GM21381 (cell line): ENCODE results near the gene GMPPB.
"Not testable (repeated sequence)": the region's sequence is repeated elsewhere in the genome, so short reads cannot be mapped to it uniquely, and the experiment has no call there.

ENCODE experiments used
- ATAC-seq: cut with Tn5 transposase; IDR thresholded peaks from one replicate; pipeline ENCODE4 v1.9.1; 2021; ENCODE audit warnings: mild to moderate bottlenecking, moderate library complexity; ENCODE audit not compliant: unreplicated experiment

Gene GMPPB

DNA sequence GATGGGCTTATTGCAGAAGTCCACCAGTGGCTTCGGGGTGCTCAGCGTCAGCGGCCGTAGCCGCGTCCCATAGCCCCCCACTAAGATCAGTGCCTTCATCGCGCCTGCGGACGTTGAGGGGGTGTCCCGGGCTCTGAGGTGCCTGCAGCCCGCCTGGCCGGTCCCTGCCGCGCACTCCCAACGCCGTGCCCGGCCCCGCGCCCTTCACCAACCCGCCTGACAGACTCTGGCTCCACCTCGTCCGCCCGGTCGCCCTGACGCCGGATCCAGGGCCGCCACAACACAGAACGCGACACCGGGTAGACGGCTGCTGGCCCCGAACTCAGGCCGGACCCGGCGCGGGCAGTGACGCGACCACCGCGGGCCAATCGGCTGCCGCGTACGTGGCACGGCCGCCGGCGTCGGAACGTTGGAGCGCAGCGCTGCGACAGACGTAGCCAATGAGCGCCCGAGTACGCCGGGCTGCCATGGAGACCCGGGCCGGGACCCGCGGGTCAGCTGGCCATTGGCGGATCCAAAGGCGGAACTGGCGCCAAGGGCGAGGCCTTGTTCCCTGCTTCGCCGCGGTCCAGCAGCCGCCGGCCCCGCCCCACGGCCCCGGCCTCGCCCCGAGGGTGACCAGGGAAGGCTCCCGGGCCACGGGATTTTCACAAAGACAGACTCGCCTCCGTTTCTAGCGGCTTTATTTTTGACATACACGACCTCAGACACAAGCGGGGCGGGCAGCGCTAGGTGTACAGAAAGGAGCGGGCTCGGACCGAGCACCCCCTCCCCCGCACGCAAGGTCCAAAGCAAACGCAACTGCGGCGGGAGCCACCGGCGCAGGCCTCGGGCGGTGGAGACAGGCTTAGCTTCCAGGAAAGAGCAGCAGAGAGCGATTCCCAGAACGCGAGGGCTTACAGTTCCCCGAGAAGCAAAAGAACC, at the start of gene GMPPB:
Gene GMPPB, minus strand, starts transcription at position 324 of the 924 bp plus-strand sequence. Its CDS starts 225 bp downstream, at position 99.
- peak; percentile 84 for ATAC-seq

DNA sequence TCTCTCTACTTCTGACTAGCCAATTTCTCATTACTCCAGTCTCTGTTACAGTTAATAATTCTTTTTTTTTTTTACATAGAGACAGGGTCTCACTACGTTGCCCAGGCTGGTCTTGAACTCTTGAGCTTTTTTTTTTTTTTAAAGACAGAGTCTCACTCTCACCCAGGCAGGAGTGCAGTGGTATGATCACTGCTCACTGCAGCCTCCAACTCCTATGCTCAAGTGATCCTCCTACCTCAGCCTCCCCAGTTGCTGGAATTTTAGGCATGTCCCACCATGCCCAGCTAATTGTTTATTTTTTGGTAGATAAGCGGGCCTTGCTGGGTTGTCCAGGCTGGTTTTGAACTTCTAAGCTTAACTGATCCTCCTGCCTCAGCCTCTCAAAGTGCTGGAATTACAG, 49.0 kb upstream of the GMPPB start:
- ATAC-seq: no peak

DNA sequence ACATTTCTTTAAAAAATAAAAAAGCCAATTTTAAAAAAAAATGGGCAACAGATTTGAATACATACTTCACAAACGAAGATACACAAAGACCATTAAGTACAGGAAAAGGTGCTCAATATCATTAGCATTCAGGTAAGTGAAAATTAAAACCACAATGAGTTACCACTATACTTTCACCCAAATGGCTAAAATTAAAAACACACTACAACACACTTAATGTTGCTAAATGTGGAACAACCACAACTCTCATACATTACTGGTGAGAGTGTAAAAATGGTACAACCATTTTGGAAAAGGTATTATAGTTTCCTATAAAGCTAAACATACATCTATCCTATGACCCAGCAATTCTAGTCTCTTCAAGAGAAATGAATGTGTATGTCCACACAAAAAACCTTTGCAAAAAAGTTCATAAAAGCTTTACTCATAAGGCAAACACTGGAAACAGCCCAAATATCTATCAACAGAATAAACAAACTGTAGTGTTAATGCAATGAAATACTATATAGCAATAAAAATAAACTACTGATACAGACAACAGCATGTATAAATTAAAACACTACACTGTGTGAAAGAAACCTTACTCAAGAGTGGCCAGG, 47.7 kb upstream of the GMPPB start:
- ATAC-seq: no peak

DNA sequence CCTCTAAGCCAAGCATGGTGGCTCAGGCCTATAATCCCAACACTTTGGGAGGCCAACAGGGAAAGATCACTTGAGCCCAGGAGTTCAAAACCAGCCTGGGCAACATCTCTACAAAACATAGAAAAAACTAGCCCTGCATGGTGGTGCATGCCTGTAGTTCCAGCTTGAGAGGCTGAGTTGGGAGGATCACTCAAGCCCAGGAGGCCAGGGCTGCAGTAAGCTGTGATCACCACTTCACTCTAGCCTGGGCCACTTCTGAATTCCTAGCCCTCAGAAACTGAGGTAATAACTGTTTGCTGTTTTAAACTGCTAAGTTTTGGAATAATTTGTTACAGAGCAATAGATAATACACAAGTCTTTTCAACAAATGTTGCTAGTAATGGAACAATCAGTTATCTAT, 46.2 kb upstream of the GMPPB start:
- ATAC-seq: no peak

DNA sequence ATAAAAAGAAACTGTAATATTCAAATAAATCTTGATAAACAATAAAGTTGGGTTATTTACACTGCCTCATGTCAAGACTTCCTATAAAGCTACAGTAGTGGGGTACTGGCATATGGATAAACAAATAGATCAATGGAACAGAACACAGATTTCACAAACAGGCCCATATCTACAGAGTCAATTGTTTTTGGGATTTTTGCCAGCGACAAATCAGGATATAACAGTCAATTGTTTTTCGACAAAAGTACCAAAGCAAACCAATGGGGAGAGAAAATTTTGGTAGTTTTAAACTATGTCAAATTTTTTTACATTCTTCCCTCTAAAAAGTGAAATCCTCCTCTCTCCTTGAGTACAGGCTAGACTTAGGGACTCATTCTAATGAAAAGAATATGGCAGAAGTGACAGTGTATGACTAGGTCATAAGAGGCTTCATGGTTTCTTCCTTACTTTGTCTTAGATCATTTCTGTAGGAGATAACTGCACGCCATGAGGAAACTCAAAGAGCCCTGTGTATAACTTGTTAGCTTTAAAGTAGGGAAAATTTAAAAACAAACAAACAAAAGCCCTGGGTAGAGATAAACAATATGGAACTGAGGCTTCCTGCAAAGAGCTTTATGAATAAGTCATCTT, 45.6 kb upstream of the GMPPB start:
- ATAC-seq: no peak

DNA sequence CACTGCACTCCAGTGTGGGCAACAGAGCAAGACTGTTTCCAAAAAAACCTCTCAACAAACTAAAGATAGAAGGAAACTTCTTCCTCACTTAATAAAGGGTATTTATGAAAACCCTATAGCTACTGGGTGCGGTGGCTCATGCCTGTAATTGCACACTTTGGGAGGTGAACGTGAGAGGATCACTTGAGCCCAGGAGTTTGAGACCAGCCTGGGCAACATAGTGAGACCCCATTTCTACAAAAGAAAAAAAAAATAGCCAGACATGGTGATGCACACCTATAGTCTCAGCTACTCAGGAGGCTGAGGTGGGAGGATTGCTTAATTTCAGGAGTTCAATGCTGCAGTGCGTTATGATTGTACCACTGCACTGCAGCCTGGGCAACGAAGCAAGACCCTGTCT, 40.2 kb upstream of the GMPPB start:
- no peak for ATAC-seq

DNA sequence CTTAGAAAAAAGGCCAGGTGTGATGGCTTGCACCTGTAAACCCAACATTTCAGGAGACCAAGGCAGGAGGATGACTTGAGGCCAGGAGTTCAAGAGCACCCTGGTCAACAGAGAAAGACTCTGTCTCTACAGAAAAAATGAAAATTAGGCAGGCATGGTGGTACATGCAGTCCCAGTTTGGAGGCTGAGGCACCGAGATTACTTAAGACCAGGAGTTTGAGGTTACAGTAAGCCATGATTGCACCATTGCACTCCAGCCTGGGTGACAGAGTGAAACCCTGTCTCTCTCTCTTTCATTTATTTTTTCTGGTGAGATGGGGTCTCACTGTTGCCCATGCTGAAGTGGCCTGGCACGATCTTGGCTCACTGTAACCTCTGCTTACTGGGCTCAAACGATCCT, 37.9 kb upstream of the GMPPB start:
- no peak for ATAC-seq

DNA sequence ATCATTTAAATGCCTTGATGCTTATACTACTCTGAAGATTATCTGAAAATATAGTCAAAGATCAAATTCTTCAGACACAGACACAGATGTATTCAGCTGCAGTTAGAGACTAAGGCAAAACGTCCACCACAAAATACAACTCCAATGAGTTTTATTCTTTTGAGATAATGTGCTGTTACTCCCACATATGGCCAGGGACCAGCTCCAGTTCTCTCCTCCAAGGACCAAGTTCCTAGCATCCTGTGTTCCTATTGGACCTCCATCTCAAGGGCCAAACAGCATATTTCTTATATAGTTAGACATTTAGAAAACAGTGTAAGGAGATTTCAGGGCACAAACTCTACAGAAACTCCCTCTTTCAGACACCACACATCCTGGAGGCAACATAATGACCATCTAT, 35.5 kb upstream of the GMPPB start:
- ATAC-seq: no peak

DNA sequence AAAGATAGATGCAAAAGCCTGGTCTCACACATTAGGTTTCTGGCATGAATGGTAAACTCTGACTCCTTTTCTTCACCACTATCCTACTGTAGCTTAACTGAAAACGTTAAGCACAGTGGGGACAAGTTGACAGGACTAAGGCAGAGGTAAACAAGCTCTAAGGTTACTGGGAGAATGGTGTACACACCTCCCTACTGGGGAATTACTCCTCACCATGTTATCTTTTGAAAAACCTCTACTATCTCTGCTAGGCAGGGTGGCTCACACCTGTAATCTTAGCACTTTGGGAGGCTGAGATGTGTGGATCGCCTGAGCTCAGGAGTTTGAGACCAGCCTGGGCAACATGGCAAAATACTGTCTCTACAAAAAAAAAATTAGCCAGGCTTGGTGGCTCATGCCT, 33.4 kb upstream of the GMPPB start:
- no peak for ATAC-seq

DNA sequence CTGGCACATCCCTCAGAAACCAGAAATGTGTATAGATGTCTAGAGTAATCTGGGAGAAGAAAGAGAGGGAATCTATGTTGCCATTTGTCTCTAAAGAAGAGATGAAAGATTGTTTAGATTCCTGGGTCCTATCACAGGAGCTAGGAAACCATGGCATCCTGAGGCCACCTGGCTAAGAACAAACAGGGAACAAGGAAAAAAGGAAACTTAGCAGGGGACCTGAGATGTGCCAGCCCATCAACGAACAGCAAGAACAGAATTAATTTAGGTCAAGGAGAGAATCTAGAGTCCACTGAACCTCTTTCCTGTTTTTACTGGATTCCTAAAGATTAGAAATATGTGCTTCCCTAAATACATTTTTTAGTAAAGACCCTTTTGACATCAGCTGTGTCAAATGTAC, 32.3 kb upstream of the GMPPB start:
- no peak for ATAC-seq

DNA sequence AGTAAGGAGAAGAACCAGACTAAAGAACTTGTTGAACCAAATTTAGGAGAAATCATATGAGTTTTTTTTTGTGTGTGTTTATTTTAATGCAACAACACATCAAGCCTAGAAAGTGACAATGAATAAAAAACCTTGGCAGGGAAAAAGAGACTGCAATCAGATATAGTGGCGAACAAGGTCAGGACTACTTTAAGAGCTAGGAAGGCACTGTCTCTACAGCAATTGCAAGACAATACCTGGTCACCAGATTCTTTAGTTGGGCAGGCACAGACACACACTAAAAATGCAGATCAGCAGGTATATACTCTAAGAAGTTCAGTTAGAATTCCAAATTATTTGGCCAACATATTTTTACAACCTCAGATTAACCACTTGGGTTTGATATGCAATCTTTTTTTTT, 30.8 kb upstream of the GMPPB start:
- no peak for ATAC-seq

DNA sequence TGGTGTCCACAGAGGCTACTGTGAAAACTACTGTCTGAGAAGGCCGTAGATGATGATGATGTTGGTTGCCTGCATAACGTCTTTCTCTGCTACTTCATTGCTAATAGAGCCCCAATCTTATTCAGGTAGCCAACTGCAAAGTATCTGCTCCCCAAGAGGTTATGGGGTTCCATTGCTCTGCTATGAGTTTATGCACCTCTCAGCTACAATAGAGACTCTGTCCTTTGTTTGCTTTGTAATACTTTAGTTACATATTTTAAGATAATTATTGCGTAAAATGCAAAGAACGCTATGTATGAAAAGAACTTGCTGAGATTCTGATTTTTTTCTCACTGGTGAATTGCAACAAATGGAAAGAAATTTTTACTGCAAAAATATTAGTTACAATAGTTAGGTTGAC, 27.8 kb upstream of the GMPPB start:
- ATAC-seq: no peak

DNA sequence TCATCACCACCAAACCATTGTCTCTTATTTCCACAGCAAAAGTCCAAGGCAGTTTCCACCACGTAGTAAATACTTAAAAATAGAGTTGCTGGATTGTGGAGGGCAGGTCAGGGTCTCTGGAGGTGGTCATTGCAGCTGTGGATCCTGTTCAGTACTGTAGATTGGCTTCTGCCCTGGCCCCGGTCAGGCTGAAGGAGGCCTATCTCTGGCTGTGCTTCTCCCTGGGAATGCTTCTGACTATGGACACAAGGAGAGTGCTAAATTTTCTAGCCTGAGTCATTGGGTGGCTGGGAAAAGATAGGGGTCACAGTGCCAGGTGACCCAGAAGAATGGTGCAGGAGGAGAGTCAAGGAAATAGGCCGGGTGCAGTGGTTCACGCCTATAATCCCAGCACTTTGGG, 26.3 kb upstream of the GMPPB start:
- ATAC-seq: no peak

DNA sequence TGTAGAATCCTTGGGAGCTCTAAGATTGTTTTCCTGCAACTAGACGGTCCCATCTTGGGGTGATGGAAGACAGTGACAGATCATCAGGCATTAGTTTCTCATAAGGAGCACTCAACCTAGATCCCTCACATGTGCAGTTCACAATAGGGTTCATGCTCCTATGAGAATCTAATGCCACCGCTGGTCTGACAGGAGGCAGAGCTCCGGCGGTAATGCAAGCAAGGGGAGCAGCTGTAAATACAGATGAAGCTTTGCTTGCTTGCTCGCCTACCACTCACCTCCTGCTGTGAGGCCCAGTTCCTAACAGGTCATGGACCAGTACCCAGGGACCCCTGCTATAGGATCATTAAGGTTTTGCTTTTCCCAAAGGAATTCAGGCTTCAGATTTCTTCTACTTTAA, 25.1 kb upstream of the GMPPB start:
- not testable (repeated sequence) for ATAC-seq

DNA sequence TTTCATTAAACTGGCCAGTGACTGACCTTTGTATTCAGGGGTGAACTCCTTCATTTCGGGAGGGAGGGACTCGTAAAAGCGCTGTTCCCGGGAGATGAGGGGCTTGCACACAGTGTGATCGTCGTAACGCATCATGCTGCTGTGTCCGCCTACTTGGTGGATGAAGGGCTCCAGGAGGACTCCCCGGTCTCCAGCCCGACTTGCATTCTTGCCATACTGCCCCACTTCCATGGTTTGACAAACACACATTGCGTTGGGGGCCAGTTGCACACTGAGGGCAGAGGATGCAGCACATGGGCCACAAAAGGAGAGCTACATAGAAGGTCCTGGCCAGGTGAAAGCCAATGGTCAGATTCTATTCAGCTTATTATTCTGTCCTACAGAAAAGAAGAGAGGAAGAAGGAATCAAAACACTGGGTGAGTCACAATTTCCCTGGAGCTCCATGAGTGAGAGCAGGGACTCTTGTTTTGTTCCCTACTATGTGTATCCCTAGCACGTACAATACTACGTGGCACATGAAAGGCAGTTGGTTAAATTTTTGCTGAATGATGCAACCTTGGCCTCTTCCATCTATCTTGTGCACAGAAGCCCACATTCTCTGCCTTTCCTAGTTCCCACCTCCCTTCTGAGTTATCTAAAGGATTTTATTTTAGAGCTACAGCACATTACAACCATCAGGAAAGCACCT, 24.2 kb upstream of the GMPPB start:
- ATAC-seq: no peak

DNA sequence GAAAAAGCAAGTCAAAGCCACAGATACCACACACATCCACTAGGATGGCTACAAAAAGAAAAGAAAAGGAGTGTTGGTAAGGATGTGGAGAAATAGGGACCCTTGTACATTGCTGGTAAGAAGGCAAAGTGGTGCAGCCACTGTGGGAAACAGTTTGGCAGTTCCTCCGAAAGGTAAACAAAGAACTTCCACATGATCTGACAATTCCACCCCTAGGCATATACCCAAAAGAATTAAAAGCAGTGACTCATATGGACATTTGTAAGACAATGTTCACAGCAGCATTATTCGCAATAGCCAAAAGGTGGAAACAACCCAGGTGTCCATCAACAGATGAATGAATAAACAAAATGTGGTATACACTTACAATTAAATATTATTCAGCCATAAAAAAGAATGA, 22.2 kb upstream of the GMPPB start:
- ATAC-seq: no peak

DNA sequence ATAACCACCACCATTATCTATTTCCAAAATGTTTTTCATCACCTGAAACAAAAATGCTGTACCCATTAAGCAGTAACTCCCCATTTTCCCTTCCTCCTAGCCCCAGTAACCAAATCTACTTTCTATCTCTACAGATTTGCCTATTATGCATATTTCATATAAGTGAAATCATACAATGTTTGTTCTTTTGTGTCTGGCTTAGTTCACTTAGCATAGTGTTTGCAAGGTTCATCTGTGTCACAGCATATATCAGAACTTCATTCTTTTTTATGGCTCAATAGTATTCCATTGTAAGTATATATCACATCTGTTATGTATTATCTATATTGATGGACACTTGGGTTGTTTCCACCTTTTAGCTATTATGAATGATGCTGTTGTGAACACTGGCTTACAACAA, 16.7 kb upstream of the GMPPB start:
- ATAC-seq: no peak

DNA sequence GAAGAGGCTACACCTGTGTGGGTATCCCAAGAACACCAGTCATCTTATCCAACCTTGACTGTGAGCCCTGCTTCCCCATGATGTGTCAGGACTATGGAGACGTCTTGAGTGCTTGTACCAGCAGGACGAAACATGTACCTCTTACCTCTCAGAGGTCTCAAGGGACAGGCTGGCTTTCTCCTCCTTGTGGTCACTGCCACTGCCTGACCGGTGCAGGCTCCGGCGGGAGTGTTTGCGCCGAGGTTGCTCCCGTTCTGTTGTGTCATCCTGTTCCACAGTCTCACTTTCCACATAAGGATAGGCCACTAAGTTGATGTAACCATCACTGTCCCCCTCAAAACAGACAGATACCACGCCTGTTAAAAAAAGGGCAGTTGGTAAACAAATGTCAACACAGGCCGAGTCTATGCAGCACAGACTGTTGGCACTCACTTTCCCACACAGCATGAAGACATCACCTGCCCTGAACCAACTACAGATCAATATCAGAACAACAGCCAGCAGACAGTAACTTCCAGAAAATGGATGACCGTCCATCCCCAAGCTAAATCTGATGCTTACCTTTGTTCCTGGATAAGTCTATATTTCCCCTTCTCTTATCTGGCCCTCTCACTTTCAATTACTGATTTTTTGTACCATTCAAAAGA, 14.4 kb upstream of the GMPPB start:
- ATAC-seq: no peak

DNA sequence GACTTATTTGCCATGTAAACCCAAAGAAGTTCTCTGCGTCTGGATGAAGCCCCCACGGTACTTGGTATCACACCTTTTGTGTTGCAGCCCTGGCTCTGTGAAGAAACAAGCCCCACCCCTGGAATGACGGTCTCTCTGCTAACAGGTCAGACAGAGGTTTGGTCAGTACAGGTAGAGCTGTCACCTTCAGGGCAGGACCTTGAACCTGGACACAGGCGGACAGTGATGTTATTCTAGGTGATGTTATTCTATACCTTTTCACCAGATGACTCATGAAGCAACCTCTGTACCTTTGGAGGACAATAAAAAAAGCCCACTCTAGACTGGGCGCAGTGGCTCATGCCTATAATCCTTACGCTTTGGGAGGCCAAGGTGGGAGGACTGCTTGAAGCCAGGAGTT, 11.0 kb upstream of the GMPPB start:
- no peak for ATAC-seq

DNA sequence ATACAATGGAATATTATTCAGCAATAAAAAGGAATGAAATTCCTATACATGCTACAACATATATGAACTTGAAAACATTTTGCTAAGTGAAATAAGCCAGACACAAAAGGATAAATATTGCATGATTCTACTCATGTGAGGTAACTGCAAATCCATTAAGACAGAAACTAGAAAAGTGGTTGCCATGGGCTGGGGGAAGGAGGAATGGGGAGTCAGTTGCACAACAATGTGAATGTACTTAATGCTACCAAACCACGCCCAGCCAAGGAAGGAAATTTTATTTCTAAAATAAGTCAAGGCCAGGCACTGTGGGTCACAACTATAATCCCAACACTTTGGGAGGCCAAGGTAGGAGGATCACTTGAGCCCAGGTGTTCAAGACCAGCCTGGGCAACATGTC, 9.8 kb upstream of the GMPPB start:
- no peak for ATAC-seq

DNA sequence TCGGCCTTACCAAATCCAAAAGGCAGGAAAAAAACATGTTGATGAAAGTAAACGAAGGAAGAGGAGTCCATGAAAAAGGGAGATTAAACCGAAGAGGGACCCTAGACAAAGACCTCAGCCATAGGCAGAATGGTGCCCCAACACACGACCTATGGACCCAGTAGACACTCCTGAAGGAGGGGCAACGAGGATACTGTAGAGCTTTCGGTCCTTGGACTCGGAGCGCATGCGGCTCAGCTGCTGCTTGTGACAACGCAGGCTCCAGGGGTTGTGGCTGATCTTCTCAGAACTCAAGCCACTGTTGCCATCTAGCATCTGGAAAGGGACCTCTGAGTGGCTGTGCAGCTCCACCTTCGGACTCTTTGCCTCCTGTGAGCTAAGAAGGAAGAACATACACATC, 8.8 kb upstream of the GMPPB start:
- ATAC-seq: no peak
